Lower leg skin (tissue), 4 donors: Measurements from ENCODE around the gene AGTR2. TPM values are rescaled to one million over a fixed set of nuclear protein-coding genes. Genes with fewer than 3 reads are reported as not detected.
"Not testable (repeated sequence)": the region's sequence is repeated elsewhere in the genome, so short reads cannot be mapped to it uniquely, and the experiment has no call there.

Experiments used
- DNase-seq, 2 donors: peaks; one replicate each; pipeline ENCODE4 v3.0.0-alpha.2; 2019; ENCODE audit warnings: low spot score in 2 of 2
- H3K4me3 ChIP-seq: fragments of 200-600 bp; sonication (generic); 2 replicates; pipeline ENCODE4 v1.5.1; 2017; ENCODE audit warnings: mild to moderate bottlenecking, low read depth; ENCODE audit not compliant: poor library complexity, severe bottlenecking
- POLR2A ChIP-seq, 2 donors: fragments of 450-650 bp; IDR thresholded peaks; one replicate each; pipeline ENCODE4 v1.6.1; 2016 to 2017; ENCODE audit warnings: antibody characterized with exemption in 2 of 2, mild to moderate bottlenecking in 1 of 2, moderate library complexity in 1 of 2
- WGBS, 2 donors: methylation state at CpG; one replicate each; pipeline ENCODE4 v1.1.5; 2018; 5-methylcytosine and 5-hydroxymethylcytosine counted together
- intact Hi-C: fragments of 100-400 bp; cut with DNase I; formaldehyde crosslinking; loops from one replicate; pipeline ENCODE4 v1.15.0; 2023; ENCODE audit warnings: low total_unique reads
- total RNA-seq, 4 donors: library from RNA; depleted of rRNA; stranded (reverse); fragments of >200 nt; gene quantifications; one replicate each; pipeline ENCODE4 v1.1.0, GENCODE V29; 2016
- TF ChIP-seq, protein P1 (sequence below), 3 donors: fragments of 450-650 bp; IDR thresholded peaks; one replicate each; pipeline ENCODE4 v1.5.1; 2016; ENCODE audit warnings: antibody characterized with exemption in 3 of 3, mild to moderate bottlenecking in 3 of 3, moderate library complexity in 2 of 3

AGTR2 gene
- total RNA-seq, 4 donors from 2014 or later, result not detected

DNA sequence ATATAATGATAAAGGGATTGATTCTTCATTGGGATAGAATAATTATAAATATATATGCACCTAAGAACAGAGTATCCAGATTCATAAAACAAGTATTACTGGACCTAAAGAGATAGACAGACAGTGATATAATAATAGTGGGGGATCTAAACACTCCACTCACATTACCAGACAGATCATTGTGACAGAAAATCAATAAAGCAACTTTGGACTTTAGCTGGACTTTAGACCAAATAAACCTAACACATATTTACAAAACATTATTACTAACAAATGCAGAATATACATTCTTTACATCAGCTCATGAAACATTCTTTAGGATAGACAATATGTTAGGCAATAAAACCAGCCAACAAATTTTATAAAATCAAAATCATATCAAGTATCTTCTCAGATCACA lies 14.6 kb downstream of the AGTR2 start:
- intact Hi-C loops, result no loop called here
- H3K4me3 ChIP-seq, result no peak overlapping the region
- DNase-seq, result no peak
- TF ChIP-seq, protein P1, sequence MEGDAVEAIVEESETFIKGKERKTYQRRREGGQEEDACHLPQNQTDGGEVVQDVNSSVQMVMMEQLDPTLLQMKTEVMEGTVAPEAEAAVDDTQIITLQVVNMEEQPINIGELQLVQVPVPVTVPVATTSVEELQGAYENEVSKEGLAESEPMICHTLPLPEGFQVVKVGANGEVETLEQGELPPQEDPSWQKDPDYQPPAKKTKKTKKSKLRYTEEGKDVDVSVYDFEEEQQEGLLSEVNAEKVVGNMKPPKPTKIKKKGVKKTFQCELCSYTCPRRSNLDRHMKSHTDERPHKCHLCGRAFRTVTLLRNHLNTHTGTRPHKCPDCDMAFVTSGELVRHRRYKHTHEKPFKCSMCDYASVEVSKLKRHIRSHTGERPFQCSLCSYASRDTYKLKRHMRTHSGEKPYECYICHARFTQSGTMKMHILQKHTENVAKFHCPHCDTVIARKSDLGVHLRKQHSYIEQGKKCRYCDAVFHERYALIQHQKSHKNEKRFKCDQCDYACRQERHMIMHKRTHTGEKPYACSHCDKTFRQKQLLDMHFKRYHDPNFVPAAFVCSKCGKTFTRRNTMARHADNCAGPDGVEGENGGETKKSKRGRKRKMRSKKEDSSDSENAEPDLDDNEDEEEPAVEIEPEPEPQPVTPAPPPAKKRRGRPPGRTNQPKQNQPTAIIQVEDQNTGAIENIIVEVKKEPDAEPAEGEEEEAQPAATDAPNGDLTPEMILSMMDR (IDR thresholded peaks at IDR 0.05), result no peak
- no peak for TF ChIP-seq POLR2A (IDR thresholded peaks at IDR 0.05)

DNA sequence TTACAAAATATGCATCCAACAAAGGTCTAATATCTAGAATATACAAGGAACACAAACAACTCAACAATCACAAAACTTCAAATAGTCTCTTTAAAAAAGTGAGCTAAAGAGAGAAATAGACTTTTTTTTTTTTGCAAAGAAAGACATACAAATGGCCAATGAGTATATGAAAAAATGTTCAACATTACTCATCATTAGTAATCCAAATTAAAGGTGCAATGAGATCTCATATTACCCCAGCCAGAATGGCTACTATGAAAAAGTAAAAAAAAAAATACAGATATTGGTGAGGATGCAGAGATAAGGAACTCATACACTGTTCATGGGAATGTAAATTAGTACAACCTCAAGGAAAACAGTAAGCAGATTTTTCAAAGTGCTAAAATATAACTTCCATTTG lies 24.1 kb downstream of the AGTR2 start:
- H3K4me3 ChIP-seq, result no peak overlapping the region
- no peak for TF ChIP-seq POLR2A (IDR thresholded peaks at IDR 0.05)
- TF ChIP-seq, protein P1 (IDR thresholded peaks at IDR 0.05), result no peak
- no peak for DNase-seq
- intact Hi-C loops, result no loop called here

DNA sequence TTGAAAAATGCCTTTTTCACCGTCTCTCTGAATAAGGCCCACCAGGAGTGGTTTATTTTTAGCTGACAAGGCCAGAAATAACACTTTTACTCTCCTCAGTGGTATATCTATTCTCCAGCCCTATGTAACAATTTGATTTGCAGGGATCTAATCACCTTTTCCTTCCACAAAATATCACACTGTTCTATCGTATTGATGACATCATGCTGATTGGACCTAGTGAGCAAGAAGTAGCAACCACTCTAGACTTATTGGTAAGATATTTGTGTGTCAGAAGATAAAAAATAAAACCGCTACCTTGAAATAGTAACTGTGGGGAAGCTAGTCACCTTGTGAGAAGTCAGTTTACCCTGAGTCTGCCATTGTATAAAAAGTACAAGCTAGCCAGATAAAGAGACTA lies 27.7 kb downstream of the AGTR2 start:
- TF ChIP-seq, protein P1 (IDR thresholded peaks at IDR 0.05), result no peak
- no peak for TF ChIP-seq POLR2A (IDR thresholded peaks at IDR 0.05)
- intact Hi-C loops, result no loop called here
- WGBS, 2 donors, result 28 to 89% methylated on average over 3 of the region's 3 CpGs
- DNase-seq, result no peak
- no peak overlapping the region for H3K4me3 ChIP-seq

DNA sequence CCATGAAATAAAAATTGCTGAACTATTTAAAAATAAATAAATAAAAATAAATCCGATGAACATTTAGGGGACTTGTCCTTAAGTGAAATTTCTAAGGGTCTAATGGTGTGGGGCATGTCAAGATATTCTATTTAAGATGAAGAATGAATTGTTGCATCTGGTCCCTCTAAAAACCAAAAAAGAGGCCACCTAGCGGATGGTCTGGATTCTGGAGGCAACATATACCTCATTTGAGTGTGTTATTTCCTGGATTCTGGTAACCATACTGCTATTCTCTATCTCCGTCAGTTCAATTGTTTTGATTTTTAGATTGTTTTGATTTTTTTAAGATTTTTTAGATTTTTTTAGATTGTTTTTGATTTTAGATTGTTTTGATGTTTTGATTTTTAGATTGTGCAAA lies 28.3 kb downstream of the AGTR2 start:
- TF ChIP-seq, protein P1 (IDR thresholded peaks at IDR 0.05), result no peak
- TF ChIP-seq POLR2A (IDR thresholded peaks at IDR 0.05), result no peak
- no peak overlapping the region for H3K4me3 ChIP-seq
- intact Hi-C loops, result no loop called here
- no peak for DNase-seq
- WGBS, 2 donors, result 43 to 61% methylated on average over 3 of the region's 3 CpGs

DNA sequence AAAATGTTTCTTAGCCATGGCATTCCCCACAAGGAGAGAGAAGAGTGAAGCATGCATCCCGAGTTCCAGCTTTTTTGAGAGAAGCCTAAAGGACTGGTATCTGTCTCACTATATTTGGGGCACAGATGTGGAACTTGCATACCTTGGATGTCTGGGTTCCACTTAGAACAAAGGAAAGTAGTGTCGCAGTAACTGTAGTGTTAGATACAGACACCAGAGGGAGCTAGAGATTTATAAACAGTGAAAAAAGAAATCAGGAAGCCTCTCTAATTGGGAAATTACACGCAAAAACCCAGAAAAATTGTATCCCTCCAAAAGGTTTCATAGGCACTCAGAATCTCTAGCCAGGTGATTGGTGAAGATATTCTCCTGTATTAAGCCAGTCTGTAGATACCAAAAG lies 34.4 kb downstream of the AGTR2 start:
- TF ChIP-seq POLR2A (IDR thresholded peaks at IDR 0.05), result no peak
- TF ChIP-seq, protein P1 (IDR thresholded peaks at IDR 0.05), result no peak
- no peak overlapping the region for H3K4me3 ChIP-seq
- 0 to 5% methylated on average over 3 of the region's 3 CpGs for WGBS, 2 donors
- DNase-seq, result no peak
- intact Hi-C loops, result loop anchor here (5.0 kb wide), 1 partner anchor 282 kb away; no protein-coding TSS in a partner anchor

DNA sequence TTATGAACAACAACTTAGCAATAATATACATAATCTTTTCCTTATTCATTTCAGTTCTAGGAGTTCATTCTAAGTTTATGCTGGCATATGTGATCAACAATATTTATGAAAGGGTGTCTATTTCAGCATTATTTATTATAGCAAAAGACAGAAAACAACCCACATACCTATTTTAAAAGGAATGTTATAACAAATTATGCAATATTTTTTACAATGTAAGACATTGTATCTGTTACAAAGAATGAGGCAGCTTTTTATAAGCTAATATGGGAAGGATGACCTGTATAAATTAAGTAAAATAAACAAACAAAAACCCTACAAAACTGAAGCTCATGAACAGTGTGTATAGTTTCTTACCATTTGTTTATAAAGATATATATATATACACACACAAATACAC lies 42.7 kb downstream of the AGTR2 start:
- no peak overlapping the region for H3K4me3 ChIP-seq
- TF ChIP-seq, protein P1 (IDR thresholded peaks at IDR 0.05), result no peak
- no peak for TF ChIP-seq POLR2A (IDR thresholded peaks at IDR 0.05)
- intact Hi-C loops, result no loop called here
- no peak for DNase-seq

DNA sequence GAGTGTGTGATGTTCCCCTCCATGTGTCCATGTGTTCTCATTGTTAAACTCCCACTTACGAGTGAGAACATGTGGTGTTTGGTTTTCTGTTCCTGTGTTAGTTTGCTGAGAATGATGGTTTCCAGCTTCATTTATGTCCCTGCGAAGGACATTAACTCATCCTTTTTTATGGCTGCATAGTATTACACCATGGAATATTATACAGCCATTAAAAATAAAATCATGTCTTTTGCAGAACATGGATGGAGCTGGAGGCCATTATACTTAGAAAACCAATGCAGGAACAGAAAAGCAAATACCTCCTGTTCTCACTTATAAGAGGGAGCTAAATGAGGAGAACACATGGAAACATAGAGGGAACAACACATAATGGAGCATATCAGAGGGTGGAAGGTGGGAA lies 46.5 kb downstream of the AGTR2 start:
- 81 to 97% methylated on average over 2 of the region's 2 CpGs for WGBS, 2 donors
- intact Hi-C loops, H3K4me3 ChIP-seq, DNase-seq: not testable (repeated sequence)
